ENCODE data around the gene PCCA.

Gene PCCA

DNA sequence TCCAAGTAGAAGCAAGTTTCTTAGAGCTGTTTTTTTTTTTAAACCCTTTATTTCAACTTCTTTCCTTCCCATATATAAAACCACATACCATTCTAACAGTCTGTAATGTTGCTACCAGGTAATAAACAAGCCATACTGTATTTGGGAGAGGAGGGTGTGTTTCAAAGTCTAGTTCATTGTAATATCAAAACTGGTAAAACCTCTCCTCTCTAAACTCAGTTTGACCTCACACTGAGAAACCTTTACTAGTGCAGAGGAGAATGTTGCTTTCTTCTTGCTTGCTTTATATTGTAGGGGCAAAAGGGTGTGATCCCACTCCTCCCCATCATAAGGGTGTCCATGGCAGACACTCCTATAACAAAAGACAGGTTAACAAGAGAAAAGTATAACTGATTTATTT lies 344.6 kb downstream of the PCCA start:
- no peak overlapping the region for H3K4me3 ChIP-seq (ENCODE audit: low read depth, low read length)
- DNase-seq (ENCODE audit: low read depth), result no peak
- TF ChIP-seq, protein P1, sequence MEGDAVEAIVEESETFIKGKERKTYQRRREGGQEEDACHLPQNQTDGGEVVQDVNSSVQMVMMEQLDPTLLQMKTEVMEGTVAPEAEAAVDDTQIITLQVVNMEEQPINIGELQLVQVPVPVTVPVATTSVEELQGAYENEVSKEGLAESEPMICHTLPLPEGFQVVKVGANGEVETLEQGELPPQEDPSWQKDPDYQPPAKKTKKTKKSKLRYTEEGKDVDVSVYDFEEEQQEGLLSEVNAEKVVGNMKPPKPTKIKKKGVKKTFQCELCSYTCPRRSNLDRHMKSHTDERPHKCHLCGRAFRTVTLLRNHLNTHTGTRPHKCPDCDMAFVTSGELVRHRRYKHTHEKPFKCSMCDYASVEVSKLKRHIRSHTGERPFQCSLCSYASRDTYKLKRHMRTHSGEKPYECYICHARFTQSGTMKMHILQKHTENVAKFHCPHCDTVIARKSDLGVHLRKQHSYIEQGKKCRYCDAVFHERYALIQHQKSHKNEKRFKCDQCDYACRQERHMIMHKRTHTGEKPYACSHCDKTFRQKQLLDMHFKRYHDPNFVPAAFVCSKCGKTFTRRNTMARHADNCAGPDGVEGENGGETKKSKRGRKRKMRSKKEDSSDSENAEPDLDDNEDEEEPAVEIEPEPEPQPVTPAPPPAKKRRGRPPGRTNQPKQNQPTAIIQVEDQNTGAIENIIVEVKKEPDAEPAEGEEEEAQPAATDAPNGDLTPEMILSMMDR (IDR thresholded peaks at IDR 0.05; ENCODE audit: low read depth, low read length, missing control alignments), result no peak

DNA sequence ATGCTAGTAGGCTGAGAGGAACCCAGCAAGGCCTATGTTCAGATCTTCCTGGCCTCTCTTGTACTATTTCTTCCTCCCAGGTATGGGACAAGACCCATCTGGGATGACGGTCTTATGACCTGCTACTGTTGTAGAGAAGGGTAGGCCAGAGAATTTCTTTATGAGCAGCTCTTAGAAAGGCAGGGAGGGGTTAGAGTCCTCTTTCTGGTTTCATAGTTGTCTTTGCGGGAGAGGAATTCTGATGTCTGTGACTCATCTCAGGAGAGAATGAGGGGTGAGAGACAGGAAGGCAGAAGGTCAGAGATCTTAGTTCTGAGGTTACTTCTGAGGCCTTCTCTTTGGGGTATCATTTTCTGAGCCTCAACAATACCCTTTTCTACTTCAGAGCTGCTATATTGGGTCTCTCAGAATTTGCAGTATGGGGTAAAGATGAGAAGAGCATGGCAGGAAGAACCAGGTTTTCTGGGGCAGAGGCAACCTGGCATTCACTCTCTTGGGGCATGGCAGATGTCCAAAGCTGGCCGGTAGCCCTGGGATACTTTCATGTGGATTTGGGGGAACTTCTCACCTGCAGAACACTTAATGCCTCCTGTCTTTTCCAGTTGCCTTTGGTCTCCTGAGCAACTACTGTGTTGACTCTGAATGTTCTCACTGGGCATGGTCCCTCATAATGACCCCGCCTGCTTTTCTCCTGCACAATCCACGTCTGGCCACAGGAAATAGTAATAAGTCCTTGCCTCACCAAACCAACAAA lies 345.3 kb downstream of the PCCA start:
- no peak overlapping the region for H3K4me3 ChIP-seq (ENCODE audit: low read depth, low read length)
- DNase-seq (ENCODE audit: low read depth), result peak; percentile 58
- TF ChIP-seq, protein P1 (IDR thresholded peaks at IDR 0.05; ENCODE audit: low read depth, low read length, missing control alignments), result no peak

DNA sequence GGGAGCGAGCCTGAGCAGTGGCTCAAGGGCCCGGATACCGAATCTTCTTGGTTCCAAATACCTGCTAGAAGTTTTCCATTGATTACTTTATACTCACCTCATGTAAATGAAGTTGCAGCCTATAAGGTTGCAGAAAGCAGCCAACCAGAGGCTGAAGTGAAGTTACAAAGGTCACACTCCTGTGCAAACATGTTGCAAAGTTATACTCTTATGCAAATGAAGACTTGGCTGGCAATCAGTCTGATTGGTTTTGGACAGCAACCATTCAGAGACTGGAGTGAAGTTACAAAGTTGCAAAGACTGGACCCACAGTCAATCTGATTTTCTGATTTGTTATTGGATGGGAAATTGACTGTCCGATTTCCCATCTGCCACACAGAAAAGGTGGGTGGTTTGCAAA lies 347.2 kb downstream of the PCCA start:
- DNase-seq (ENCODE audit: low read depth), result no peak
- TF ChIP-seq, protein P1 (IDR thresholded peaks at IDR 0.05; ENCODE audit: low read depth, low read length, missing control alignments), result no peak
- H3K4me3 ChIP-seq (ENCODE audit: low read depth, low read length), result no peak overlapping the region

DNA sequence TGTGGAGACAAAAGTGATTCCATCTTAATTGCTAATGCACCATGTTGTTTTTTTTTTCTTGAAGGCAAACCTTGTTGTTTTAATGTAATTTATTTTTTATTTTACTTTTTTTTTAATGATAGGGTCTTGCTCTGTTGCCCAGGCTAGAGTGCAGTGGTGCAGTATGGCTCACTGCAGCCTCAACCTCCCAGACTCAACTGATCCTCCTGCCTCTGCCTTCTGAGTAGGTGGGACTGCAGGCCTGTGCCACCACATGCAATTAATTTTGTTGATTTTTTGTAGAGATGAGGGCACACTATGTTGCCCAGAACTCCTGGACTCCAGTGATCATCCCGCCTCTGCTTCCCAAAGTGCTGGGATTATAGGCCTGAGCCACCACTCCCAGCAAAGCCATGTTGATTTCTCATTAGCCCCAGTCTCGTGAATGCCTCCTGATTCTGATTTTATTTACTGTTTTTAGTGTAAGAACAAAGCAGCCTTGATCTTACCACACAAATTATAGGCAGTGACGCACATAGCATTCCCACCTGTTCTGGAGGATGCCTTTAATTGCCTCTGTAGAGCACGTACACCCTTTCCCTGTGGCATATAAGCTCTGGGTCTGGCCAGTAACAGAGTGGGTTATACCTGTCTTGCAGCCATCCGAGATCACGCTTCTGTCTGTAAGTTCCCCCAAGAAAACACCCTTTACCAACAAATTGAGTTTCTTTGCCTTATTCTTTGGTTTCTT lies 349.3 kb downstream of the PCCA start:
- H3K4me3 ChIP-seq (ENCODE audit: low read depth, low read length), result no peak overlapping the region
- TF ChIP-seq, protein P1 (IDR thresholded peaks at IDR 0.05; ENCODE audit: low read depth, low read length, missing control alignments), result no peak
- no peak for DNase-seq (ENCODE audit: low read depth)

DNA sequence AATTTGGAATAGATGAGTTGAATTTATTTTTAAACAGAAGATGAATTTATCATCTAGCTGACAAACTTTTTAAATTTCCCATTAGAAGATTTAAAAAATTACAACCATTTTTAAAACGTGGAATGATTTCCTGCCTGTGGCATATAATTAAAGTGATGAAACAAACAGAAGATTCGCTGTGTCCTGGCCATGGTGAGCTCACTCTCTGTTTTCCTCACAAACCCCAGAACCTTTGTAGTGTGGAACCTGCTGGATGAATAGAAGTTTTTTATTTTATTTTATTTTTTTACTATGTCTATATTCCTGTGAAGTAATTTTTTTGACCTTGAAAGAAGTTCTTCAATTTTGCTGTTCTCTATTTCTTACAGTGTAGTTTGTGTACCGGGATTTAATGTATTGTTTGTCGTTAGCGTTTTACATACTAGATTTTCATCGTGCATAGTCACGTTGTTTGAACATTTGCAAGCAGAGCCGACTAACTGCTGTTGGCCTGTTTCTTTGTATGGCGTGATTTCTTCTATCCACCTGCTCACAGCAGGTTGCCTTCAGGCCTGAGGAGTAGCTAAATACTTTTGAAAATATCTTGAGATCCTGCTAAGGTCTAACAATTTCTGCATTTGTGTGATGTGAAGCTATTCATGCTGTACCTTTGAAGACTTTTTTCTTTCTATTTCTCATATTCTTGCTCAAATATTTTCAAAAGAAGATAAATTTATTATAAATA lies 350.5 kb downstream of the PCCA start:
- TF ChIP-seq, protein P1 (IDR thresholded peaks at IDR 0.05; ENCODE audit: low read depth, low read length, missing control alignments), result no peak
- H3K4me3 ChIP-seq (ENCODE audit: low read depth, low read length), result no peak overlapping the region
- DNase-seq (ENCODE audit: low read depth), result no peak

DNA sequence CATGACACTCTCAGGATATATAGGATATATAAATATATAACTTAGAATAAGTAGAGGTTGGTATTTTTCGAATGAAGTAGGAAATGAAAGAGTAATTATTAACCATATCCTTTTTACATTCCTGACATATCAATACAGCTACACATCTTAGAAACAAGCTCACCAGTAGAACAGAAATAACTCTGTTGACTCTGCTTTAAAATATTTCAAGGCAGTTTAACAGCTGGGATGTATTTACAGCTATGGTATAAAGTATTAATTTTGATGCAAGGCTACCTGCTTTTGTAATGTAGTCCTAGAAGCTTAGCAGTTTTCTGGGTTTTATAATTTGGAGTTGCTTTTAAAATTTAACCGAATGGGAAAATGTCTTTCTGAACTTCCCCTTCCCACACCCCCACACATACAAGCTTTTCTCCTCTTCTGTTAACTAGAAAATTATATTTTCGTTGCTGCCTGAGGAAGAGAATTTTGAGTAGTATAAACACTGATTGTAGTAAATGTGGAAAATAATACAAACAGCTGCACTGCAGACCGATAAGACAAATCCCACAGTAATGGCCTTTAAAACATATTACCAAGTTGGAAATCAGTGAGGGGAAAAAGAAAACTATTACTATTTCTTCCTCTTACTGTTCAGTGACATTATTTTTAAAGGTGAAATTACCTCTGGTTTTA lies 352.0 kb downstream of the PCCA start:
- DNase-seq (ENCODE audit: low read depth), result no peak
- no peak overlapping the region for H3K4me3 ChIP-seq (ENCODE audit: low read depth, low read length)

More for the DNA sequence above, 352.0 kb downstream of the PCCA start:
- TF ChIP-seq, protein P1 (IDR thresholded peaks at IDR 0.05; ENCODE audit: low read depth, low read length, missing control alignments), result no peak

Data from GM12864 (cell line).